H1 (cell line): Measurements from ENCODE around the gene ARHGEF12. TPM values are rescaled to one million over a fixed set of nuclear protein-coding genes. Genes with fewer than 3 reads are reported as not detected.

Source experiments
- CTCF ChIA-PET: fragments of 300-600 bp; sonication (Branson Sonifier 250); formaldehyde crosslinking; loops from one replicate; lab custom pipeline; 2021; ENCODE audit not compliant: partially characterized antibody; lab: Charles Lee
- POLR2A ChIA-PET: fragments of 300-600 bp; sonication (Branson Sonifier 250); formaldehyde crosslinking; loops from one replicate; lab custom pipeline; 2021; ENCODE audit warnings: inconsistent platforms; ENCODE audit not compliant: partially characterized antibody; lab: Charles Lee
- DNase-seq, 2 experiments: peaks; one replicate each; pipeline versions ENCODE4 v3.0.0 to v3.0.0-alpha.2; 2010 to 2022; ENCODE audit warnings: low spot score in 2 of 2, low read depth in 1 of 2, mixed read lengths in 1 of 2
- FAIRE-seq: peaks from 2 replicates; lab custom pipeline; 2011; peaks lifted over from hg19 to GRCh38; lab: Jason Lieb, UNC
- H2AFZ ChIP-seq: 2 replicates; pipeline ENCODE4 v1.8.1; 2012; ENCODE audit warnings: low read length, inconsistent platforms
- H2AK5ac ChIP-seq: 2 replicates; pipeline ENCODE4 v1.6.1; 2013; ENCODE audit warnings: low read depth, low read length
- H2BK120ac ChIP-seq: replicated peaks from 2 replicates; pipeline ENCODE3; 2013; ENCODE audit warnings: low read depth, low read length, inconsistent platforms
- H2BK12ac ChIP-seq: 2 replicates; pipeline ENCODE4 v1.6.1; 2013; ENCODE audit warnings: low read depth, low read length
- H2BK15ac ChIP-seq: 2 replicates; pipeline ENCODE4 v1.6.1; 2013; ENCODE audit warnings: low read length
- H2BK20ac ChIP-seq: 2 replicates; pipeline ENCODE4 v1.6.1; 2013; ENCODE audit warnings: low read length
- H2BK5ac ChIP-seq: 2 replicates; pipeline ENCODE4 v1.6.1; 2013; ENCODE audit warnings: low read depth, low read length
- H3K14ac ChIP-seq: 2 replicates; pipeline ENCODE4 v1.6.1; 2013; ENCODE audit warnings: inconsistent platforms; ENCODE audit not compliant: insufficient read length
- H3K18ac ChIP-seq: 2 replicates; pipeline ENCODE4 v1.6.1; 2013; ENCODE audit warnings: low read length; ENCODE audit errors: extremely low read depth
- H3K23ac ChIP-seq: 2 replicates; pipeline ENCODE4 v1.6.1; 2013; ENCODE audit warnings: inconsistent platforms; ENCODE audit not compliant: insufficient read length
- H3K23me2 ChIP-seq: 2 replicates; pipeline ENCODE4 v1.6.1; 2013; ENCODE audit warnings: low read depth, low read length
- H3K27ac ChIP-seq: 2 replicates; pipeline ENCODE4 v1.6.1; 2011; ENCODE audit warnings: low read depth, low read length, inconsistent platforms
- H3K27me3 ChIP-seq, 4 experiments: replicated peaks in 1 of 4; 1 replicate in 1 of 4; 2 replicates in 3 of 4; pipeline versions ENCODE4 v1.6.1 to v1.8.1; 2011 to 2013; ENCODE audit warnings: low read length in 3 of 4, mild to moderate bottlenecking in 3 of 4, inconsistent platforms in 2 of 4, mixed read lengths in 2 of 4, moderate library complexity in 1 of 4; ENCODE audit not compliant: control insufficient read depth in 3 of 4, insufficient read depth in 3 of 4; ENCODE audit errors: extremely low read depth in 1 of 4
- H3K36me3 ChIP-seq, 4 experiments: 2 replicates each; pipeline versions ENCODE4 v1.6.1 to v1.8.1; 2011 to 2013; ENCODE audit warnings: mild to moderate bottlenecking in 4 of 4, low read length in 3 of 4, moderate library complexity in 2 of 4, control low read depth in 1 of 4, inconsistent platforms in 1 of 4; ENCODE audit not compliant: insufficient read depth in 4 of 4, control insufficient read depth in 2 of 4
- H3K4ac ChIP-seq: replicated peaks from 2 replicates; pipeline ENCODE3; 2013; ENCODE audit warnings: low read length, low read depth, mixed read lengths, inconsistent platforms; ENCODE audit not compliant: insufficient read length
- H3K4me1 ChIP-seq, 4 experiments: replicated peaks in 1 of 4; 1 replicate in 1 of 4; 2 replicates in 3 of 4; pipeline versions ENCODE4 v1.6.1 to v1.8.1; 2011 to 2013; ENCODE audit warnings: low read length in 3 of 4, inconsistent platforms in 2 of 4, mixed read lengths in 1 of 4; ENCODE audit not compliant: insufficient read depth in 4 of 4, control insufficient read depth in 3 of 4
- H3K4me2 ChIP-seq, 2 experiments: 2 replicates each; pipeline versions ENCODE4 v1.6.1 to v1.8.1; 2011 to 2013; ENCODE audit warnings: low read depth in 2 of 2, low read length in 2 of 2, control low read depth in 1 of 2, inconsistent platforms in 1 of 2, mild to moderate bottlenecking in 1 of 2; ENCODE audit not compliant: insufficient read depth in 1 of 2
- H3K4me3 ChIP-seq, 4 experiments: fragments of 200-600, 300-600 bp in 1 of 4; sonication (generic), shearing (Covaris generic), sonication (Bioruptor Twin) in 1 of 4; 2 replicates each; pipeline versions ENCODE4 v1.5.1 to v1.8.1; 2011 to 2016; ENCODE audit warnings: low read length in 4 of 4, low read depth in 3 of 4, control low read depth in 2 of 4, inconsistent platforms in 2 of 4, mild to moderate bottlenecking in 2 of 4, mixed read lengths in 1 of 4, moderate library complexity in 1 of 4; ENCODE audit not compliant: insufficient read depth in 2 of 4; ENCODE audit errors: extremely low read depth in 1 of 4
- H3K56ac ChIP-seq: replicated peaks from 2 replicates; pipeline ENCODE3; 2013; ENCODE audit warnings: low read depth, mild to moderate bottlenecking, mixed read lengths, low read length, inconsistent platforms; ENCODE audit not compliant: insufficient read length
- H3K79me1 ChIP-seq: 2 replicates; pipeline ENCODE4 v1.6.1; 2013; ENCODE audit warnings: low read depth, low read length, control low read depth
- H3K79me2 ChIP-seq, 2 experiments: 2 replicates each; pipeline versions ENCODE4 v1.6.1 to v1.8.1; 2012 to 2013; ENCODE audit warnings: low read length in 2 of 2, mild to moderate bottlenecking in 2 of 2, inconsistent platforms in 1 of 2; ENCODE audit not compliant: insufficient read depth in 2 of 2, control insufficient read depth in 1 of 2
- H3K9ac ChIP-seq, 4 experiments: replicated peaks in 1 of 4; 1 replicate in 1 of 4; 2 replicates in 3 of 4; pipeline versions ENCODE4 v1.6.1 to v1.8.1; 2011 to 2013; ENCODE audit warnings: low read depth in 3 of 4, low read length in 3 of 4, control low read depth in 2 of 4, mild to moderate bottlenecking in 2 of 4, moderate library complexity in 2 of 4, inconsistent platforms in 1 of 4; ENCODE audit errors: extremely low read depth in 1 of 4
- H3K9me3 ChIP-seq, 2 experiments: 2 replicates each; pipeline versions ENCODE4 v1.6.1 to v1.8.1; 2012 to 2013; ENCODE audit warnings: mild to moderate bottlenecking in 2 of 2, moderate library complexity in 2 of 2, control low read depth in 1 of 2, inconsistent platforms in 1 of 2, low read depth in 1 of 2, low read length in 1 of 2, mixed read lengths in 1 of 2; ENCODE audit not compliant: insufficient read depth in 2 of 2
- H4K20me1 ChIP-seq, 2 experiments: replicated peaks in 1 of 2; 2 replicates each; pipeline versions ENCODE3 to v1.8.1; 2011 to 2013; ENCODE audit warnings: inconsistent platforms in 2 of 2, low read length in 2 of 2, mild to moderate bottlenecking in 1 of 2; ENCODE audit not compliant: insufficient read depth in 2 of 2, control insufficient read depth in 1 of 2
- H4K5ac ChIP-seq: 2 replicates; pipeline ENCODE4 v1.6.1; 2013; ENCODE audit warnings: low read length, low read depth, mixed read lengths, inconsistent platforms; ENCODE audit not compliant: insufficient read length
- H4K8ac ChIP-seq: 2 replicates; pipeline ENCODE4 v1.8.0; 2013; ENCODE audit warnings: mild to moderate bottlenecking, moderate library complexity, low read length, inconsistent platforms; ENCODE audit not compliant: insufficient read depth; ENCODE audit errors: extremely low read depth
- H4K91ac ChIP-seq: replicated peaks from 2 replicates; pipeline ENCODE3; 2013; ENCODE audit warnings: low read length, mixed read lengths, inconsistent platforms; ENCODE audit not compliant: insufficient read length
- BCL11A ChIP-seq, 2 experiments: IDR thresholded peaks; one replicate each; pipeline ENCODE4 v1.6.1; 2011; ENCODE audit warnings: low read depth in 2 of 2, low read length in 2 of 2, mild to moderate bottlenecking in 2 of 2
- EGR1 ChIP-seq: IDR thresholded peaks from 2 replicates; pipeline ENCODE4 v1.6.1; 2011; ENCODE audit warnings: low read depth, low read length, borderline replicate concordance
- EP300 ChIP-seq, 2 experiments: IDR thresholded peaks; 1 replicate in 1 of 2; 2 replicates in 1 of 2; pipeline ENCODE4 v1.6.1; 2011 to 2012; ENCODE audit warnings: low read depth in 2 of 2, low read length in 2 of 2, mild to moderate bottlenecking in 2 of 2, borderline replicate concordance in 1 of 2, inconsistent platforms in 1 of 2, moderate library complexity in 1 of 2
- POU5F1 ChIP-seq: IDR thresholded peaks from 2 replicates; pipeline ENCODE4 v1.6.1; 2011; ENCODE audit warnings: low read depth, mild to moderate bottlenecking, low read length, moderate library complexity
- SUZ12 ChIP-seq: fragments of 200-600 bp; sonication (generic); IDR thresholded peaks from 2 replicates; pipeline ENCODE4 v1.6.1; 2012; ENCODE audit warnings: mild to moderate bottlenecking, inconsistent platforms, low read length, moderate library complexity, mixed read lengths
- TAF1 ChIP-seq: IDR thresholded peaks from 2 replicates; pipeline ENCODE4 v1.6.1; 2011; ENCODE audit warnings: mild to moderate bottlenecking, low read depth, low read length
- WGBS, 2 experiments: shearing (Covaris generic) in 1 of 2; methylation state at CpG; one replicate each; pipeline versions ENCODE4 v1.1.6 to v1.1.7; 2013 to 2015; ENCODE audit warnings: low lambda C conversion rate in 2 of 2, mixed read lengths in 2 of 2, inconsistent platforms in 1 of 2, low coverage in 1 of 2, missing lambda C conversion rate in 1 of 2; ENCODE audit not compliant: insufficient replicate concordance in 2 of 2, insufficient coverage in 1 of 2, insufficient read length in 1 of 2; ENCODE audit errors: extremely low coverage in 1 of 2, missing lambda C conversion rate in 1 of 2; 5-methylcytosine and 5-hydroxymethylcytosine counted together
- polyA plus RNA-seq, 7 experiments: library from polyadenylated mRNA; depleted of rRNA in 3 of 7; stranded (reverse) in 5 of 7; unstranded in 2 of 7; fragments of >200 nt in 5 of 7; fragments of 200-250 nt in 2 of 7; gene quantifications; 1 replicate in 5 of 7; 2 replicates in 1 of 7; 4 replicates in 1 of 7; pipeline versions ENCODE4 v1.2.1 to v1.2.3, GENCODE V29; 2011 to 2013; ENCODE audit warnings: missing spikeins in 2 of 7, mixed read lengths in 2 of 7
- total RNA-seq: library from RNA; stranded (reverse); fragmentation: NEBNext Ultra II Directional; extraction: Animal tissue kit (Norgen Biotek cat#: 25700); gene quantifications from 2 replicates; pipeline ENCODE4 v1.2.1, GENCODE V29; 2021

ARHGEF12 gene
- total and polyA plus RNA-seq, 2 of the 8 experiments (the other 6 are each of a cell fraction or from before 2014, with no cell fraction given), result 5.1 to 33.7 TPM

DNA sequence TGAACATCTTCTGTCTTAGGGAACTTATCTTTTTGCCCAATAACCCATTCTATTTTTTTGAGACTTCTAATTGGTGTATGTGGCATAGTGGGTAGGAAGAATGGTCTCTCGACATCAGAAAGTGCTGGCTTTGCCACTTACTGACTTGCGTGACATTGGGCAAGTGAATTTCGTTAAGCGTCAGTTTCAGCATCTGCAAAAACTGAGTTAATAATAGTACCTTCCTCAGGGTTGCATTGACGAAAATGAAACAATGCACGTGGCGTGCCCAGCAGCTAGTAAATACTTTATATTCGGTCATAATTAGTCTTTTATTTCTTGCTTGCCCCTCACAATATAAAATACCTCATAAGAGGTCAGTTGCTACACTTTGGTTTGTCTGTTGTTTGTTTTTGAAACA is 162.9 kb downstream of the ARHGEF12 start:
- FAIRE-seq (no peak), DNase-seq (no peak)
- H3K56ac ChIP-seq, result no peak overlapping the region
- no peaks in the 10 kb centered on the region for H4K20me1 ChIP-seq
- H3K9me3 ChIP-seq, result no peaks in the 10 kb centered on the region
- H3K36me3 ChIP-seq, result no peaks in the 10 kb centered on the region
- H2AK5ac ChIP-seq, result no peak overlapping the region
- ChIA-PET CTCF (interaction anchor here (1.2 kb wide), 1 partner anchor 164 kb away, joined by 3 read pairs; no protein-coding TSS in a partner anchor), POLR2A (no interaction called here)
- H3K79me1 ChIP-seq, result no peaks in the 10 kb centered on the region
- peak overlapping the region; percentile 75; the same call in 1 of the 2 replicates for H2BK20ac ChIP-seq
- H3K4me3 ChIP-seq, result no peak overlapping the region
- no peaks in the 10 kb centered on the region for H3K79me2 ChIP-seq
- no peak overlapping the region for H3K14ac ChIP-seq
- H4K5ac ChIP-seq, result no peak overlapping the region
- H3K4me1 ChIP-seq, result peaks cover 4 to 24% (median 13%) of the 10 kb centered on the region in 4 experiments; a peak in 6 of 7 replicates
- no peaks in the 10 kb centered on the region for H3K23me2 ChIP-seq
- H4K8ac ChIP-seq, result no peak overlapping the region
- no peaks in the 10 kb centered on the region for H3K27me3 ChIP-seq
- 94% methylated on average over 8 of the region's 8 CpGs; no CpG with 5 or more reads in 1 of the 2 experiments for WGBS, 2 experiments
- no peak overlapping the region for H3K27ac ChIP-seq
- no peak overlapping the region for H3K9ac ChIP-seq
- no peak overlapping the region for H3K4me2 ChIP-seq
- H3K23ac ChIP-seq, result no peak overlapping the region
- H2AFZ ChIP-seq, result no peak overlapping the region
- no peak overlapping the region for H2BK5ac ChIP-seq
- no peak overlapping the region for H3K4ac ChIP-seq
- no peak overlapping the region for H2BK120ac ChIP-seq
- H4K91ac ChIP-seq, result no peak overlapping the region
- TF ChIP-seq BCL11A (IDR thresholded peaks at IDR 0.05; ENCODE audit: low read depth in 2 of 2, low read length in 2 of 2) (no peak), POU5F1 (no peak), SUZ12 (no peak), EP300 (IDR thresholded peaks at IDR 0.05; ENCODE audit: borderline replicate concordance in 1 of 2, low read depth in 2 of 2, low read length in 2 of 2) (no peak), EGR1 (no peak), TAF1 (no peak)
- no peak overlapping the region for H2BK12ac ChIP-seq
- no peak overlapping the region for H3K18ac ChIP-seq
- H2BK15ac ChIP-seq, result no peak overlapping the region
